IPS-15b (cell line): ENCODE measurements around the gene MTFP1.

Experiments used
- H3K27me3 ChIP-seq: one replicate; pipeline ENCODE4 v1.6.1; 2013; ENCODE audit warnings: low read length; ENCODE audit not compliant: control insufficient read depth, insufficient read depth
- H3K36me3 ChIP-seq: one replicate; pipeline ENCODE4 v1.6.1; 2013; ENCODE audit warnings: low read length; ENCODE audit not compliant: control insufficient read depth, insufficient read depth
- H3K4me1 ChIP-seq: one replicate; pipeline ENCODE4 v1.6.1; 2013; ENCODE audit warnings: mild to moderate bottlenecking, low read length; ENCODE audit not compliant: control insufficient read depth, insufficient read depth
- H3K4me3 ChIP-seq: one replicate; pipeline ENCODE4 v1.5.1; 2013; ENCODE audit warnings: low read depth, low read length
- H3K9ac ChIP-seq: one replicate; pipeline ENCODE4 v1.6.1; 2013; ENCODE audit warnings: low read depth, mild to moderate bottlenecking, low read length
- H3K9me3 ChIP-seq: one replicate; pipeline ENCODE4 v1.6.1; 2013; ENCODE audit warnings: mild to moderate bottlenecking, low read length; ENCODE audit not compliant: control insufficient read depth, insufficient read depth

MTFP1 gene, protein sequence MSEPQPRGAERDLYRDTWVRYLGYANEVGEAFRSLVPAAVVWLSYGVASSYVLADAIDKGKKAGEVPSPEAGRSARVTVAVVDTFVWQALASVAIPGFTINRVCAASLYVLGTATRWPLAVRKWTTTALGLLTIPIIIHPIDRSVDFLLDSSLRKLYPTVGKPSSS

DNA sequence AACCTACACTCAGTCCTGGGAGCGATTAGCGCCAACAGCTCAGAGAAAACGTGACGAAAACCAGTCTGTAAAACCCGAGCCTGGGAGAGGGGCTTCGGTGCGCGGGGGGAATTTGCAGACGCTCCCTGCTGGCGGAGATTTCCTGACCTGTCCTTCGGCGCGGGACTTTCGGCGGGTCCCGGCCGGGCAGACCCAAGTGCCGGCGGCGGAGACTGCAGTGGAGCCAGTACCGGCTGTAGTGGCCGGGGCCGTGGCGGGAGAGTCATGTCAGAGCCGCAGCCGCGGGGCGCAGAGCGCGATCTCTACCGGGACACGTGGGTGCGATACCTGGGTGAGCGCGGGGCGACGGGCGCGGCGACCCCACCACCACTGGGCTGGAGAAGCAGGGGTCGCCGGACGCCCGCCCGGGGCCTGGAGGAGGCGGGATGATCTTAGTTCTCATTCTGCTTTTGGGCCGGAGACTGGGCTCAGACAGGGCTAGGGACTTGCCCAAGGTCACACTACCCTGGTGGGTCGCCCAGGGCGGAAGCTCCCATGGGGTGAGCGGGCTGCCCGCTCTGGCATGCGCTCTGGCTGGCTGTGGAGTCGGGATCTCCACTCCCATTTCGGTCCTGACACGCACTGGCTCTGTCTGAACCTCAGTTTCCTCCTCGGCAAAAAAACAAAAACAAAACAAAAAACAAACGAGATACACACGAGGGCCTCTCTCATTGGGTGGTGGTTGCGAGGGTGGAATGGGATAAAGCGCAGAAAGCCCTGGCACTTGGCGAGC lies at the start of gene MTFP1:
Gene MTFP1, plus strand, starts transcription at position 153 of the 772 bp plus-strand sequence. Its CDS starts 112 bp downstream, at position 265.
- Histone ChIP-seq H3K9me3 (no peaks in the 10 kb centered on the region), H3K36me3 (peaks cover 11% of the 10 kb centered on the region), H3K27me3 (no peaks in the 10 kb centered on the region), H3K4me1 (peaks cover 9% of the 10 kb centered on the region), H3K4me3 (peak within 1 kb of the TSS; percentile 88), H3K9ac (peak within 1 kb of the TSS; percentile 51)

DNA sequence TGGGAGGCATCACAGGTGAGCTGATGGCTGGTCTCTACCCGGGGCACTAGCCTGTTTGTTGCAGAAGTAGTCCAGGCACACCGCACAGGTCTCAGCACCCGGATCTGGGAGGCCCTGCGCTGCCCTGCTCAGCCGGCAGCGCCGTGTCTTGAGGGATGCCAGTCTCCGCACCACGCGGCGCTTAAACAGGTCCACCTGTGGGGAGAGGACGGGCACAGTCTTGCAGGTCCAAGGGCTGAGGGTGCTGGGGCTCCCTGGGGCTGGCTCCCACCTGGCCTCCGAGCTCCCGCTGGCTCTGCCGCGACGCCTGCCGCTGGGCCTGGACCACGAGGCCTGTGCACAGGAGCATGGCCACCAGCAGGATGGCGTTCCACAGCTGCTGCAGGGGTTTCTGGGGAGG lies 45.6 kb upstream of the MTFP1 start:
- Histone ChIP-seq H3K36me3 (peaks cover 28% of the 10 kb centered on the region), H3K4me3 (no peak overlapping the region), H3K4me1 (no peaks in the 10 kb centered on the region), H3K9me3 (no peaks in the 10 kb centered on the region), H3K9ac (no peak overlapping the region), H3K27me3 (no peaks in the 10 kb centered on the region)

DNA sequence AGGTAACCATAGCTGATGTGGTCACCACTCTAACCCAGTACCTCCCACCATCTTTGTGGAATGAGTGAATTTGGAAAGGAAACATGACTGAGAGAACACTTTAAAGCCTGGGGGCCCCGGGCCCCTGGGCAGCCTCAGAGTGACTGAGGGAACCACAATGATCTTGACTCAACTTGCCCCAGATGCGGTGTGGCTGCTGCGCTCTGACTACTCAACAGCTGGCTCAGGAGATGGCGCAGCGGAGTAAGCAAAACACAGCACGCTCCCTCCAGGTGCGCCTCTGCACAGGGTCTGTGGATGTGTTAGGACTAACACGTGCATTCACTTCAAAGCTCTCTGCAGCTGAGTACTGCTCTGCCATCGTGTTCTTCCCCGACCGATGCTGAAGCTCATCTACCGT lies 44.3 kb upstream of the MTFP1 start:
- Histone ChIP-seq H3K9ac (no peak overlapping the region), H3K36me3 (peaks cover 28% of the 10 kb centered on the region), H3K4me3 (no peak overlapping the region), H3K4me1 (peaks cover 2% of the 10 kb centered on the region), H3K9me3 (no peaks in the 10 kb centered on the region), H3K27me3 (no peaks in the 10 kb centered on the region)

DNA sequence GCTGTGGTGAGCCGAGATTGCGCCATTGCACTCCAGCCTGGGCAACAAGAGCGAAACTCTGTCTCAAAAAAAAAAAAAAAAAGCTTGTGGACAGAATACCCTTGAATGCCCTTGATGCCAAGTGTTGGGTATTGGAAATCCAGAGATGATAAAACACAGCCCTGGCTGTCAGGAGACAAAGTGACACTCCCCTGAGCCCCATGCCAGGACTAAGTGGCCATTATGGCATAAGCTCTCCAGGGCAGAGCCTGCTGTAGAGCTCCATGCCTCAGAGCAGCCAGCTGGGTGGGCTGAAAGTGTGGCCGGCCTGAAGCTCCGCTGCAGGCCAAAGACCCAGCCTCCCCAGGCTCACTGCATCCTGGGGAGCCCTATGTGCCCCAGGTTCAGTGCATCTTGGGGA lies 43.2 kb upstream of the MTFP1 start:
- peaks cover 5% of the 10 kb centered on the region for H3K4me1 ChIP-seq
- H3K9me3 ChIP-seq: no peaks in the 10 kb centered on the region
- no peaks in the 10 kb centered on the region for H3K27me3 ChIP-seq
- H3K36me3 ChIP-seq: peaks cover 20% of the 10 kb centered on the region
- H3K9ac ChIP-seq: no peak overlapping the region
- H3K4me3 ChIP-seq: no peak overlapping the region

DNA sequence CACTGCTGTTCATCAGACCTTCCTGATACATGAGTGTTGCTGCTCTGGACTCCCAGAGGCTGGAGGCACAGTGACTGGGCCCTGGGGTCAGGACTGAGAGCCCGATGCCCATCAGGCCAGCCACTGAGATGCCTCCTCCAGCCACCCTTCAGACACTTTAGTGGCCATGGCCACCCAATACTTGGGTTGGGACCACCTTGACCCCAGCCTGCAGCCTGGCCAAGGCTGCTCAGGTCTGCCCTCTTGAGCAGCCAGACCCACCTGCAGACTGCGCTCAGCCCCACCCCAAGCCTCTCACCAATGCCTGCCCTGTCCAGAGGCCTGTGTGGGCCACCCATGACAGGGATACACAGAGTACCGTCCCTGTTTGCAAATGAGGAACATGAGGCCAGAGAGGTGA lies 42.5 kb upstream of the MTFP1 start:
- Histone ChIP-seq H3K4me1 (peaks cover 5% of the 10 kb centered on the region), H3K4me3 (no peak overlapping the region), H3K27me3 (no peaks in the 10 kb centered on the region), H3K9me3 (no peaks in the 10 kb centered on the region), H3K36me3 (peaks cover 20% of the 10 kb centered on the region), H3K9ac (no peak overlapping the region)

DNA sequence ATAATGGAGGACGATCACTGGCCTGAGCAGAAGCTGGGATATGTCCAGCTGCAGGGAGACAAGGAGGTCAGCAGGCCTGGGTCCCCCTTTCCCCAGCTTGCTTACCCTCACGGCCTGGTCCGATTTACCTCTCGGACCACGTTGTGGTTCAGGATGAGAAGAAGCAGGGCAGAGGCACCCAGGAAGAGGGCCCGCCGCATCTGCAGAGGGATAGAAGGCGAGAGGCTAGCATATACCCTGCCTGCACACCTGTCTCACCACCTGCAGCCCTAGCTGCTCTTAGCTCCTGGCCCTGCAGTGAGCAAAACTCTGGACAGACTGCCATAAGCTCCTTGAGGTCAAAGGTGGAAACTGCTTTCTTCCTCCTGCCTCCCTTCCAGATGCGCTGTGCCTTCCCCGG lies 39.6 kb upstream of the MTFP1 start:
- Histone ChIP-seq H3K4me1 (peaks cover 5% of the 10 kb centered on the region), H3K9ac (no peak overlapping the region), H3K27me3 (no peaks in the 10 kb centered on the region), H3K4me3 (peak overlapping the region; percentile 77), H3K36me3 (peaks cover 18% of the 10 kb centered on the region), H3K9me3 (no peaks in the 10 kb centered on the region)

DNA sequence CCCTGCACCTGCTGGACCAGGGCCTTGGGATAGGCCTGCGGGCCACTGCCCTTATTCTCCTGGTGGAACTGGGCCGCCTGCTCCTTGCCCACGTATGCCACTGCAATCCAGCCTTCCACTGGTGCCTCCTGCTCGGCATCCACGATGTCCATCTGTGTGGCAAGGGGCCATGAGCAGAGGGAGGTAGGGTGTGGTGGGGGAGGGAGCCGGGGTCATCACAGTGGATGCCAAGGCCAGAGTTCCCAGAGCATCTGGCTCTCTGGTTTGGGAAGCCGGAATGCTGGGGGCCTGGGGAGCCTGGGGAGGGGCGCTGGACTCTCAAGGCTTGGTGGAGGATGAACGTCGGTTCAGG lies 39.0 kb upstream of the MTFP1 start:
- H3K4me1 ChIP-seq: peaks cover 5% of the 10 kb centered on the region
- H3K4me3 ChIP-seq: peak overlapping the region; percentile 77
- no peaks in the 10 kb centered on the region for H3K27me3 ChIP-seq
- no peaks in the 10 kb centered on the region for H3K9me3 ChIP-seq
- H3K9ac ChIP-seq: peak overlapping the region; percentile 65
- peaks cover 16% of the 10 kb centered on the region for H3K36me3 ChIP-seq

DNA sequence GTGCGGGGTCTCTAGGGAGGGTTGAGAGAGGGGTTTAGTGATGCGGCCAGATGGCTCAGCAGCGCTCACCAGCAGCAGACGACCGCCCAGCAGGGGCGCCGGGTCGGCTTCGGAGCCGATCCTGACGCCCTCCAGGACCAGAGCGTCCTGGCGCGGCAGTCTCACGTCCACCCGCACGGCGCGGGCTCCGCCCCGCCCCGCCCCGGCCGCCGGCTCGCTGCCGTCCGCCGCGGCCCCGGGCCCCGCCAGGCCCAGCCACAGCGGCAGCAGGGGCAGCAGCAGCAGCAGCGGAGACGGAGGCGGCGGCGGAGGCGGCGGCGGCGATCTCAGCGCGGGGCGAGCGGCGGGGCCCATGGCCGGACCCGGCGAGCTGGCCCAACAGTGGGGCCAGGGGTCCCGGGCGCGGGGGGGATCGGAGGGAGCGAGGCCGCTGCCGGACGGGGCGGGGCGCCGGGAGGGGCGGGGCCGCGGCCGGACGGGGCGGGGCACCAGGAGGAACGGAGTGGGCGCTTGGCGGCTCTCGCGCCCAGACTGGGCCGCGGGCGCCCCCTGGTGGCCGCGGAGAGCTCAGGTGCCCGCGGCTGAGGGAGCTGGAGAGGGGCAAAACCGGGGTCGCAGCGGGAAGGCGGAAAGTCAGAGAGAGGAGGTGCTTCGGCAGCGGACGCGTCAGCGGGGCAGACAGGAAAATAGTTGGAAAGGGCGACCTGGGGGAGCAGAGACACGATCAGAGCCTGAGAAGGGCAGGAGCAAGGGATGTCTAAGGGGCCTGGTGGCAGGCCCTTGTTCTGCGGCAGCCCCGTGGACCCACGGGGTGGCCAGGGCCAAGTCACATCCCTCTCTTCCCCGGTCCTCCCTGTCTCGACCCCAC lies 38.4 kb upstream of the MTFP1 start, which contains the start of gene RNF215:
Gene RNF215, minus strand, starts transcription at position 452 of the 868 bp plus-strand sequence. Its CDS starts 98 bp downstream, at position 354.
- Histone ChIP-seq H3K27me3 (no peaks in the 10 kb centered on the region), H3K36me3 (peaks cover 13% of the 10 kb centered on the region), H3K4me3 (peak within 1 kb of the TSS; percentile 77), H3K9ac (peak within 1 kb of the TSS; percentile 65), H3K4me1 (peaks cover 5% of the 10 kb centered on the region), H3K9me3 (no peaks in the 10 kb centered on the region)

DNA sequence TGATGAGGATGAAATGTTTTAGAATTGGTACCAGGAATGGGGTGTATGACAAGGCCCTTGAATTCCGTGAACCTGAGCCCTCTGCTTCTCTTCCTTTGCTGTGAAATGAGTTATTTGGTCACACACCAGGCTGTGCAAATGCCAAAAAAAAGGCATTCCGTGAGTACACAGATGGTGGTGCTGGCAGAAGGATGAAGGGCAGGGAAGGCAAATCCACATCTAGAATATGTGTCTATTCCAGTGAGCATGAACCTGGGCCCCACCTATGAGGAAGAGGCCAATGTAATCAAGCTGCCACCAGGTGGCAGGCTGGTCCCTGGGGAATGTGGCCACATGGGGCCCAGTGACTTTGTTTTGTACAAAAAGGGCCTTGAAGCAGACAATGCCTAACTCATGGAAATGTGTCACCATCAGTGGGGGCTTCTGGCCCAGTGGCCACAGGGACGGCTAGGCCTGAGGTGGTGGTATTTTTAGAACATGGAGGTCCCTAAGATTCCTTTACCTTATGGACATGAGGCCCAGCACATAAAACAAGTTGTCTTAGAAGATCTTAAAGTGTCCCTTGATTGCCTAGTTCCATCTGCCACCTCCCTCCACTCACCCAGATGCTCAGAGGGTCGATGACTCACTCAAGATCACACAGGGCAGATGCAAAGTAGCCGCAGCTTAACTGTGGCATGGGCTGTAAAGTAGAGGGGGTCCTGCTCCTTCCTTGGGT lies 34.4 kb upstream of the MTFP1 start:
- peaks cover 6% of the 10 kb centered on the region for H3K27me3 ChIP-seq
- H3K9me3 ChIP-seq: no peaks in the 10 kb centered on the region
- H3K4me1 ChIP-seq: peaks cover 4% of the 10 kb centered on the region
- H3K4me3 ChIP-seq: no peak overlapping the region
- H3K36me3 ChIP-seq: no peaks in the 10 kb centered on the region
- no peak overlapping the region for H3K9ac ChIP-seq

DNA sequence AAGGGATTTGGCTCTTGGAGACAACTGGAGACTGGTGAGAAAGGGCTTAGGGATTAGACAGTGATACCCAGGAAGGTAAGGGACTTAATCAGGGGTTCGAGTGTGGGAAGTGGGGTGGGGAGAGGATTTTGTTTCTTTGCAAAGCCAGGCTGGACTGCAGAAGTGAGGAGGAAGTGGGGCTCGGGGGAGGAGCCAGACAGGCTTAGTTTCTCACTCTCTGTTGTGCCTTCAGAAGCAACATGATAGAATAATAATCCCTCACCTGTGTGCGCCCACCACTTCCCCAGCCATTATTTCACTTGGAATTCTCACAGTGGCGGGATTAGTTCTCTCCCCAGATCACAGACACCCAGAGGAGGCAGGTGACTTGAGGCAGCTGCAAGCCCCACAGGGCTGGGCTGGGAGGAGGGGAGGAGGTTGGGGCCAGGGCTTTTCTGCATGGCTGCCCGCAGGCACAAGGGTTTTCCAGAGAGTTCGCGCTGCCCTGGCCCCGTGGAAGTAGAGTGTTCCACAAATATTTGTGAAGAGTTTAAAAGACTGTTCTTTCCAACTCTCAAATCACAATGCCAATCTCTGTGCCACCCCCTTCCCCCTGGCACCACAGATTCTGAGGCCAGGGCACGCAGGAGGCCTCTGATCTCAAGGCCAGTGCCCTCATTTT lies 32.8 kb upstream of the MTFP1 start:
- Histone ChIP-seq H3K9me3 (no peaks in the 10 kb centered on the region), H3K36me3 (no peaks in the 10 kb centered on the region), H3K4me3 (no peak overlapping the region), H3K27me3 (peaks cover 11% of the 10 kb centered on the region), H3K4me1 (no peaks in the 10 kb centered on the region), H3K9ac (no peak overlapping the region)

DNA sequence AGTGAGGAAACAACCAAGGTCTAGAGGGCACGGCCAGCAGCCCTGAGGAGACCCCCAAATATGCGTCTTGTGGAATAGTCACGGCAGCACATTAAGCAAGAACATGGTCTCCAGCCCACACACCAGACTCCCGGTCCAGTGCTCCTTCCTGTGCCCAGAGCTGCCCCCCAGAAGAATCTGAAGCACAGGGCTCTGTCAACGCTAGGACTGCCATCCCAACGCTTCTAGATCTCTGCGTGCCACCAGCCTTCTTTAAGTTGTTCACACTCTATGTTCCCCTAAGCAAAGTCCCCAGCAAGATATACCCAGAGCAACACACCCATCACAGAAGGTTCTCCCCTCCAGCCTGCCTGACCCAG lies 32.3 kb upstream of the MTFP1 start:
- Histone ChIP-seq H3K27me3 (peaks cover 16% of the 10 kb centered on the region), H3K36me3 (no peaks in the 10 kb centered on the region), H3K4me1 (peaks cover 3% of the 10 kb centered on the region), H3K9ac (no peak overlapping the region), H3K9me3 (no peaks in the 10 kb centered on the region), H3K4me3 (no peak overlapping the region)
